Stimulated activated CD8-positive, alpha-beta memory T cell treated with anti-CD3 and anti-CD28 coated beads, Interleukin-2, amount 100 ng/mL, for 1 hour (primary cell): ENCODE results near the gene CDHR5.

Experiments
- DNase-seq, 2 donors: peaks; one replicate each; pipeline ENCODE4 v3.0.0-alpha.2; 2020; ENCODE audit warnings: low read depth in 2 of 2

CDHR5 gene

DNA sequence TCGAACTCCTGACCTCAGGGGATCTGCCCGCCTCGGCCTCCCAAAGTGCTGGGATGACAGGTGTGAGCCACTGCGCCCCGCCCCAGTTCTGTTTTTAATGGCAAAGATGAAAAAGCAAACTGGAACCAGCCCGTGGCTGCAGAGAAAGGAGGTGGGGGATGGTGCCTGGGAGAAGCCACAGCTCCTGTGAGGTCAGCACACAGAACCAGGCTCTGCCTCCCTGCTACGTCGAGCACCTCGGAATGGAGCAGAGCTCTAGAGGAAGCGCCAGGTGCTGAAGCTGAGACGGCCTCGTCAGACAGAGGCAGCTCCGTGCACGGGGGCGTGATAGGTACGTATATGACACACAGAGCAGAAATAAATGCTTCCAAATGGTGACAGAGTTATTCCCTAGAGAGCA is 20.8 kb upstream of the CDHR5 start:
- no peak for DNase-seq

- no peak for DNase-seq
Observed at GRCh38 chr11:643849-644738, 19.3 kb upstream of the CDHR5 start.

- no peak for DNase-seq
Observed at GRCh38 chr11:643366-643765, 18.6 kb upstream of the CDHR5 start.

DNA sequence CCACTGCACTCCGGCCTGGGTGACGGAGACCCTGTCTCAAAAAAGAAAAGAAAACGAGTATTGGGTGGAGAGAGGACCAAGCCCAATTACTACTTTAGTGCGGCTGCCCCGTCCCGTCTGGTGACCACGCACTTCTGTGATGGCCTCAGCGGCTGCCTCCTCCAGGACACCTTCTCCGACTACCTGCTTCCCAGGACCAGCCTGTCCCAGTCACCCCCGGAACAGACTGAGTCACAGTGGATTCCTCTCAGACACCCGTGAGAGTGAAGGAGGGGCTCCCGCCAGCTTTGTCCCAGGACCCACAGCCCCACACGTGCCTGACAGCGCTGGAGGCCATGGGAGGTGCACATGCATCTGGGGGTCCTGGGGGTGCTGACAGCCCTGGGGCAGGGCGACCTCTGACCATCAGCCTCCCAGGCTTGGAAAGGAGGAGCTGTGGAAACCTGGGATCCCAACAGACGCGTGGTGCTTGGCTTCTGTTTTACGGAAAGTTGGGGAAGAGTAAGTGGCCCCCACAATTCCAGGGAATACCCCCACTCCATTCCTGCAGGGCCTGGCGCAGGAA is 17.1 kb upstream of the CDHR5 start:
- DNase-seq = no peak

DNA sequence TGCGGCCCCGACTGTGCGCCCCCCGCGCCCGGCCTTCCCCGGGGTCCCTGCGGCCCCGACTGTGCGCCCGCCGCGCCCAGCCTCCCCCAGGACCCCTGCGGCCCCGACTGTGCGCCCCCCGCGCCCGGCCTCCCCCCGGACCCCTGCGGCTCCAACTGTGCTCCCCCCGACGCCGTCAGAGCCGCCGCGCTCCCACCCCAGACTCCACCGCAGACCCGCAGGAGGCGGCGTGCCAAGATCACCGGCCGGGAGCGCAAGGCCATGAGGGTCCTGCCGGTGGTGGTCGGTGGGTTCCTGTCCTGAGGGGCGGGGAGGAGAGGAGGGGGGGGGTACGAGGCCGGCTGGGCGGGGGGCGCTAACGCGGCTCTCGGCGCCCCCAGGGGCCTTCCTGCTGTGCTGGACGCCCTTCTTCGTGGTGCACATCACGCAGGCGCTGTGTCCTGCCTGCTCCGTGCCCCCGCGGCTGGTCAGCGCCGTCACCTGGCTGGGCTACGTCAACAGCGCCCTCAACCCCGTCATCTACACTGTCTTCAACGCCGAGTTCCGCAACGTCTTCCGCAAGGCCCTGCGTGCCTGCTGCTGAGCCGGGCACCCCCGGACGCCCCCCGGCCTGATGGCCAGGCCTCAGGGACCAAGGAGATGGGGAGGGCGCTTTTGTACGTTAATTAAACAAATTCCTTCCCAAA is 15.4 kb upstream of the CDHR5 start:
- DNase-seq = no peak

DNA sequence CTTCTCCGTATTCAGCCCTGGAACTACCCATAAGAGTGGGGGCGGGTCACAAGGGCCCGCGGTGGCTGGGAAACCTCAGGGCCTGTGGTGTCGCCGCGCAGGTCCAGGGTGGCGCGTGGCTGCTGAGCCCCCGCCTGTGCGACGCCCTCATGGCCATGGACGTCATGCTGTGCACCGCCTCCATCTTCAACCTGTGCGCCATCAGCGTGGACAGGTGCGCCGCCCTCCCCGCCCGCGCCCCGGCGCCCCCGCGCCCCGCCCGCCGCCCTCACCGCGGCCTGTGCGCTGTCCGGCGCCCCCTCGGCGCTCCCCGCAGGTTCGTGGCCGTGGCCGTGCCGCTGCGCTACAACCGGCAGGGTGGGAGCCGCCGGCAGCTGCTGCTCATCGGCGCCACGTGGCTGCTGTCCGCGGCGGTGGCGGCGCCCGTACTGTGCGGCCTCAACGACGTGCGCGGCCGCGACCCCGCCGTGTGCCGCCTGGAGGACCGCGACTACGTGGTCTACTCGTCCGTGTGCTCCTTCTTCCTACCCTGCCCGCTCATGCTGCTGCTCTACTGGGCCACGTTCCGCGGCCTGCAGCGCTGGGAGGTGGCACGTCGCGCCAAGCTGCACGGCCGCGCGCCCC is 14.7 kb upstream of the CDHR5 start:
- DNase-seq = no peak

DNA sequence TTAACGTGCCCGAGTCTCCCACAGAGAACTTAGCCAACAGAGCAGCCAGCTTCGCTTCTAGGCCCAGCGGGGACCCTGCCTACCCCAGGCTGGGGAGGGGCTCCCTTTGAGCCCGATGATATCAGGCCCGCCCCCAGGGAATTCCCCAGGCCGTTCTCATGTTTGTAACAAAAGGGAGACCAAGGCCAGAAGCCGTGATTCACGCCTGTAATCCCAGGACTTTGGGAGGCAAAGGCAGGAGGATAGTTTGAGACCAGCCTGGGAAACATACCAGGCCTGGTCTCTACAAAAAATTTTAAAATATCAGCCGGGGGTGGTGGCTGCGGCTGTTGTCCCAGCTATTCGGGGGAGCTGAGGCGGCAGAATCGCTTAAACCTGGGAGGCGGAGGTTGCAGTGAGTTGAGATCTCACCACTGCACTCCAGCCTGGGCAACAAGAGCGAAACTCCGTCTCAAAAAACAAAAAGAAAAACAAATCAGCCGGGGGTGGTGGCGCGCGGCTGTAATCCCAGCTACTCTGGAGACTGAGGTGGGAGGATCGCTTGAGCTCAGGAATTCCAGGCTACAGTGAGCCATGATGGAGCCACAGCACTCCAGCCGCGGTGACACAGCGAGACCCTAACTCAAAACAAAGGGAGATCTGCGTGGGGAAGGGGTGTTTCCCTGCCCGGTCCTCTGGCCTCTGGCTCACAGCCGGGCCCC is 14.0 kb upstream of the CDHR5 start:
- no peak for DNase-seq

DNA sequence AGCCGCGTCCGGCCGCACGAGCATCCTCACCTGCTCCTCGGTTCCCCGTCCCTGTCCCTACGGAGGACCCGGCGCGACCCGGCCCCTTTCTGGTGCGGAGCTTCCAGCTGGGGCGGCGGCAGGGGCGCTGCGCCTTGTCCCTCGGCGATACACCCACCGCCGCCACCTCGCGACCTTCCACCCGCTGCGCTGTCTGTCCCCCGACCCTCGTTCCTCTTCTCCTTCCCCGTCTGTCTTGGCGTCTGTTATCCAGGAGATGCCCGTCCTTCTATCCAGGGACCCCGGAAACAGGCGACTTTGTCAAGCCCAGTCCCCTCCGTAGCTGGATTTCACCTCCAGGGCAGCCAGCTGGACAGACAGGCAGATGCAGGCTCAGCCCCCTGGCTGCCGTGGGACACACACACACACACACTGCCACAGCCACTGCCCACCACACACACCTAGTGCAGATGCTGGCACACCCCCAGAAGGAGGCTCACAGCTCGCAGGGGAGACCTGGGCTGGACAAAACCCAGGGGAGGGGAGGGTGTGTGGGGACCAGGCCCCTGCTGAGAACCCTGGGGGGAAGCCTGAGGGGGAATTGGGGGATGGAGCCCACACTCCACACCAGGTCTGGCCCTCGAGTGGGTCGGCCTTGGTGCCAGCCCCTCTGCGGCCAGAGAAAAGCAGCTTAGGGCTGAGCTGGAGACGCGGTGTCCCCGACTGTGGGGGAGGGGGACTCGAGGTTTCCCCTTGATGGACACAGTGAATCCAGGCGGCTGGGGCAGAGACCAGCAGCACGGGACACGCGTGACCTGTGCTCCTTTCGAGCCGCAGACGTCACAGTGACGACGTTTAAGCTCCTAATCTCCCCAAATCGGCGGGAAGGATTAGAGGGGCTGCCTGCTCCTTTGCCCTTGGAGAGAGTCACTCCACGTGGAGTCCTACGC is 13.1 kb upstream of the CDHR5 start:
- DNase-seq = no peak

DNA sequence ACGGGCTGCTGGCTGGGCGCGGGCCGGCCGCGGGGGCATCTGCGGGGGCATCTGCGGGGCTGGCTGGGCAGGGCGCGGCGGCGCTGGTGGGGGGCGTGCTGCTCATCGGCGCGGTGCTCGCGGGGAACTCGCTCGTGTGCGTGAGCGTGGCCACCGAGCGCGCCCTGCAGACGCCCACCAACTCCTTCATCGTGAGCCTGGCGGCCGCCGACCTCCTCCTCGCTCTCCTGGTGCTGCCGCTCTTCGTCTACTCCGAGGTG is 12.5 kb upstream of the CDHR5 start:
- DNase-seq = no peak

GRCh38 chr11:636511-637332 is 12.0 kb upstream of the CDHR5 start, which contains the start of gene DRD4:
TSS of gene DRD4 (plus strand) at chr11:637269. CDS start at chr11:637305, 36 bp downstream.
- DNase-seq = no peak

- DNase-seq = no peak
Observed at GRCh38 chr11:635945-636510, 11.3 kb upstream of the CDHR5 start.

DNA sequence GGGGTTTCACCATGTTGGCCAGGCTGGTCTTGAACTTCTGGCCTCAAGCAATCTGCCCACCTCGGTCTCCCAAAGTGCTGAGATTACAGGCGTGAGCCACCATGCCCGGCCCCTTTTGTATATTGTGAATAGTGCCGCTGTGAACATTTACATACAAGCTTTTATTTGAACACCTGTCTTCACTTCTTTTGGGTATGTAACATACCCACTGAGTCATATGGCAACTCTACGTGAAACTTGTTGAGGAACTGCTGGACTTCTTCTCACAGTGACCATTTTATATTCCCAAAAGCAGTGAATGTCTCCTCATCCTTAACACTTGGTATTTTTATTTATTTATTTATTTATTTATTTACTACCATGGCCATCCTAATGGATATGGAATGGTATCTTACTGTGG is 6.1 kb upstream of the CDHR5 start:
- no peak for DNase-seq

- DNase-seq = no peak
Observed at GRCh38 chr11:629237-629583, 4.5 kb upstream of the CDHR5 start.

GRCh38 chr11:628056-628455 is 3.3 kb upstream of the CDHR5 start:
- no peak for DNase-seq

GRCh38 chr11:627308-627576 is 2.5 kb upstream of the CDHR5 start:
- DNase-seq = no peak

DNA sequence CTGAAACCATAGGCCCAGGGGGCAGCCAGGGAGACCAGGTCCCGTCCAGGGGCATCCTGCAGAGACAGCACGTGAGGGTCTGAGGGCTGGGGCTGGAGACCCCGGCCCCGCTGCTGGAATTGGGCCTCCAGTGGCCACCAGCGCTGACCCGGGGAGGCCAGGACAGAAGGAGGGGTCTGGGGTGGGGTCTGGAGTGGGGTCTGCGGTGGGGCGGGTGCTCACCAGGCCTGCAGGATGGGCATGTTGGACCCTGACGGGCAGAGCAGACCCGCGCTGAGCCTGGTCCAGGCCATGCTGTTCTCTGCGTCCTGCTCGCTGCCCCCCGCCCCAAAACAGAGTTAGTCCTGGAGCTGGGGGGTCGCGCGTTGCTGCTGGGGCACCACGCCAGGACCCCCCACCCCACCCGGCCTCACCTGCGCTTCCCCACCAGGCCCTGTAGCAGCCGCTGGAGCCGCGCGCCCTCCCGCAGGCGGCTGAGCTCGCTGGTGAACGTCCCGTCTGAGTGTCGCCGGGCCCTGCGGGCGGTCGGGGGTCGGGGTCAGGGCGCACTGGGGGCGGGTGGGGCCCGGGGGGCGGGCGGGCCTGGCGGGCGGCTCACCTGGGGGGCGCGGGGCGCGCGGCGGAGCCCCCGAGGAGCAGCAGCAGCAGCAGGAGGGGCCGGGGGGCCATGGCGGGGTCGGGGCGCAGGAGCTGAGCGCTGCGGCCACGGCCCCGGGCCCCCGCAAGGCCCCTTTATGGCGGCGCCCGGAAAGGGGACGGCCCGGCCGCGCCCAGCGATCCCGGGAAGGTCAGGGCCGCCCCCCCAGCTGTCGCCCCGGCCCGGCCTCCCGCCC is 1.9 kb upstream of the CDHR5 start, which contains the start of gene SCT:
Gene SCT (minus strand): TSS at position 707 of the 833 bp plus-strand sequence. CDS start 38 bp downstream, at position 669.
- no peak for DNase-seq

- no peak for DNase-seq
Observed at GRCh38 chr11:625636-626268, 997 bp upstream of the CDHR5 start.

GRCh38 chr11:623999-624704 is 603 bp downstream of the CDHR5 start:
- no peak for DNase-seq
